AG08396 (cell line): ENCODE measurements around the gene FAM131A.
"Not testable (repeated sequence)": the region's sequence is repeated elsewhere in the genome, so short reads cannot be mapped to it uniquely, and the experiment has no call there.

ENCODE experiments used
- DNase-seq: peaks from one replicate; pipeline ENCODE4 v3.0.0; 2012; ENCODE audit warnings: low spot score, mixed read lengths

Gene FAM131A

DNA sequence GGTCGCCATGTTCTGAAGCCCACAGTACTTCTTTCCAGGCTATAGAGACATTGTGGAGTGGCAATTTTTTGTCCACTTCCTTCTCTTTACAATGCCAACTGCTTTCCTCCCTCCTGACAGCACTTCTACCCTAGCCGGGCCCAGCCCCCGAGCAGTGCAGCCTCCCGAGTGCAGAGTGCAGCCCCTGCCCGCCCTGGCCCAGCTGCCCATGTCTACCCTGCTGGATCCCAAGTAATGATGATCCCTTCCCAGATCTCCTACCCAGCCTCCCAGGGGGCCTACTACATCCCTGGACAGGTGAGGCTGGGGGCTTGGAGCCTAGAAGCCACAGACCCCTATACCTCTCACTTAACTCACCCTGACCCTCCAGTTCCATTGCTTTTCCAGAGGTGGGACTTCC, 20.2 kb upstream of the FAM131A start:
- DNase-seq = no peak

DNA sequence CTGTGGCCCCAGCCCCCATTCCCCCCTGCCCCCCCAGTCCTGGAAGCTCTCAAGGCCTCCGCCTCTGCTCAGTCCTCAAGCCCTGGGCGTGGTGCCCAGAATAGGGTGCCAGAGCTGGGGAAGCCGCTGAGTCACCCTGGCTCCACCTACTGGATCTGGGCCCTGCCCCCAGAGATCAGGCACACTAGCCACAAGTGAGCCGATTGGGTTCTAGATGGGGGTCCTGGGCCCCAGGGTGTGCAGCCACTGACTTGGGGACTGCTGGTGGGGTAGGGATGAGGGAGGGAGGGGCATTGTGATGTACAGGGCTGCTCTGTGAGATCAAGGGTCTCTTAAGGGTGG, 17.3 kb upstream of the FAM131A start:
- DNase-seq = peak; percentile 97

DNA sequence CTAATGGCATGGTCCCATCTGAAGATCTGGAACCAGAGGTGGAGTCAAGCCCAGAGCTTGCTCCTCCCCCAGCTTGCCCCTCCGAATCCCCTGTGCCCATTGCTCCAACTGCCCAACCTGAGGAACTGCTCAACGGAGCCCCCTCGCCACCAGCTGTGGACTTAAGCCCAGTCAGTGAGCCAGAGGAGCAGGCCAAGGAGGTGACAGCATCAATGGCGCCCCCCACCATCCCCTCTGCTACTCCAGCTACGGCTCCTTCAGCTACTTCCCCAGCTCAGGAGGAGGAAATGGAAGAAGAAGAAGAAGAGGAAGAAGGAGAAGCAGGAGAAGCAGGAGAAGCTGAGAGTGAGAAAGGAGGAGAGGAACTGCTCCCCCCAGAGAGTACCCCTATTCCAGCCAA, 15.7 kb upstream of the FAM131A start:
- DNase-seq = no peak

DNA sequence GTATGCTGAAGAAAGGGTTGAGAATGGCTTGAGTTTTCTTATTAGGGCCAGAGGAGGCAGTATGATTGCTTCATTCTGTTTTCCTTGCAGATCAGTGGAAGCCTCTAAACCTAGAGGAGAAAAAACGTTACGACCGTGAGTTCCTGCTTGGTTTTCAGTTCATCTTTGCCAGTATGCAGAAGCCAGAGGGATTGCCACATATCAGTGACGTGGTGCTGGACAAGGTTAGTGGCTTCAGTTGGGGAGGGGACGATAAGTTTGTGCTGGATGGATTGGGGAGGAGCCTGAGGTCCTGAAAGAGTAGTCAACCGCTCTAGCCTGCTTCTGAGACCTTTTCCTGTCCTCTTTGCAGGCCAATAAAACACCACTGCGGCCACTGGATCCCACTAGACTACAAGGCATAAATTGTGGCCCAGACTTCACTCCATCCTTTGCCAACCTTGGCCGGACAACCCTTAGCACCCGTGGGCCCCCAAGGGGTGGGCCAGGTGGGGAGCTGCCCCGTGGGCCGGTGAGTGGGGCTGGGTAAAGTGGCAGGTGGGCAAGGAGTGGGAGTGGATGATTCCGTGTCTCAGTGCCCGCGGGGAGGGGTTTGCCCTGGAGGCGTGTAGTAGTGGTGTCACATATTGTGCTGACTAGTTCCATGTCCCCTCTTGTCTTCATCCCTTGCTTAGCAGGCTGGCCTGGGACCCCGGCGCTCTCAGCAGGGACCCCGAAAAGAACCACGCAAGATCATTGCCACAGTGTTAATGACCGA, 14.5 kb upstream of the FAM131A start:
- no peak for DNase-seq

DNA sequence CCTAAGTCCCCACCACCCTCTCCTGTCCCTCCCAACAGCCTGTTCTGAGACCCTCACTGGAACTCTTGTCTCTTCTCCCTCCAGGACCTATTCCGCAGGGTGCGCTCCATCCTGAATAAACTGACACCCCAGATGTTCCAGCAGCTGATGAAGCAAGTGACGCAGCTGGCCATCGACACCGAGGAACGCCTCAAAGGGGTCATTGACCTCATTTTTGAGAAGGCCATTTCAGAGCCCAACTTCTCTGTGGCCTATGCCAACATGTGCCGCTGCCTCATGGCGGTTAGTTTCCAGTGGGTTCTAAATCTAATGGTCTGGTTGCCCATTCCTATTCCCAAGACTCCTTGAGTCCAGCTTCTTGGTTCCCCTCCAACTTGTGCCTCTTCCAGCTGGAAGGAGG, 13.7 kb upstream of the FAM131A start:
- DNase-seq = no peak

DNA sequence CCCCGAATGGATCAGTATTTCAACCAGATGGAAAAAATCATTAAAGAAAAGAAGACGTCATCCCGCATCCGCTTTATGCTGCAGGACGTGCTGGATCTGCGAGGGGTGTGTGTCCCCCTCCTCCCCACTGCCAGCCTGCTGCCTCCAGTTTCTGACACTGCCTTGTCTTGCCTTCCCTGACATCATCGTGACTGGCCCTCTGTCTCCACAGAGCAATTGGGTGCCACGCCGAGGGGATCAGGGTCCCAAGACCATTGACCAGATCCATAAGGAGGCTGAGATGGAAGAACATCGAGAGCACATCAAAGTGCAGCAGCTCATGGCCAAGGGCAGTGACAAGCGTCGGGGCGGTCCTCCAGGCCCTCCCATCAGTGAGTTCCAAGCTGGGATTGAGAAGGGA, 12.1 kb upstream of the FAM131A start:
- no peak for DNase-seq

DNA sequence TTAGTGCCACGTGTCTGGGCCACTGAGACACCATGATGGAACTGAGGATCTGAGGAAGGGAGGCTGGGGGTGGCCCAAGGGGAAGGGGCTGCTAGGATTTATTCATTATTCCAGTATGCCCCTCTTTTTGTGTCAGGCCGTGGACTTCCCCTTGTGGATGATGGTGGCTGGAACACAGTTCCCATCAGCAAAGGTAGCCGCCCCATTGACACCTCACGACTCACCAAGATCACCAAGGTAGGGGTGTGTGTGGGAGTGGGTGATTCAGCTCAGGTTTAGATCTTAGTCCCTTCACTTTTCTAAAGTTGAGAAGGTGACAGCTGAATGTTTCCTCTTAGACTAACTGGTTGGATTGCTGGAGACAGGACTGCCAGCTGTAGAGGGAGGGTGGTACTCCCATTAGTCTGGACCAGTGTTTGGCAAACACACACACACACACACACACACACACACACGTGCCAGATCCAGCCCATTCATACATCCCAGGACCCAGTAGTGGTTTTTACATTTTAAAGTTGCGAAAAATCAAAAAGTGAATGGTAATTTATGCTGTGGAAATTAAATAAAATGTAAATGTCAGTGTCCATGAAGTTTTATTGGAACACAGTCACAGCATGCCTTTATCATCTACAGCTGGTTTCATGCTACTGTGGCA, 11.6 kb upstream of the FAM131A start:
- DNase-seq = no peak

DNA sequence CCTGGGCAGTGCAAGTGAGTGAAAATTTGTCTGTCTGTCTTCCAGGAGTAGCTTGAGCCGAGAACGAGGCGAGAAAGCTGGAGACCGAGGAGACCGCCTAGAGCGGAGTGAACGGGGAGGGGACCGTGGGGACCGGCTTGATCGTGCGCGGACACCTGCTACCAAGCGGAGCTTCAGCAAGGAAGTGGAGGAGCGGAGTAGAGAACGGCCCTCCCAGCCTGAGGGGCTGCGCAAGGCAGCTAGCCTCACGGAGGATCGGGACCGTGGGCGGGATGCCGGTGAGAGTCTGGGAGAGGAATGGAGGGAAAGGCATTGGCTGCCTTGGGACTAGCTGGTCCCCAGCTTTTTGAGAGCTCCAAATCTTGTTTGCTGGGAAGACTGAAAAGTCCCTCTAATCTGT, 10.2 kb upstream of the FAM131A start:
- DNase-seq = no peak

DNA sequence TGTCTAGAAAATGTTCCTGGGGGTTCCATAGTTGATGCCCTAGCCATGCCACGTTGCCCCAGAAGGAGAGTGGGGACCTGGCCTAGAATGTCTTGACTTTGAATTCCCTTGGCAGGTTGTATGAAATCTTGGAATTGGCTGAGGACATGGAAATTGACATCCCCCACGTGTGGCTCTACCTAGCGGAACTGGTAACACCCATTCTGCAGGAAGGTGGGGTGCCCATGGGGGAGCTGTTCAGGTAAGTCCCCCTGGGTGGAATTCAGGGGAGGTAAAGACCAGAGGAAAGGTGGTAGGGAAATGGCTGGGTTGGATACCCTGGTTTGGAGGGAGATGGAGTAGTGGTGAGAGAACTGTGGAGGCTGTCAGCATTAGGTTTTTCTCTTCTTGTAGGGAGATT, 8.9 kb upstream of the FAM131A start:
- DNase-seq = no peak

DNA sequence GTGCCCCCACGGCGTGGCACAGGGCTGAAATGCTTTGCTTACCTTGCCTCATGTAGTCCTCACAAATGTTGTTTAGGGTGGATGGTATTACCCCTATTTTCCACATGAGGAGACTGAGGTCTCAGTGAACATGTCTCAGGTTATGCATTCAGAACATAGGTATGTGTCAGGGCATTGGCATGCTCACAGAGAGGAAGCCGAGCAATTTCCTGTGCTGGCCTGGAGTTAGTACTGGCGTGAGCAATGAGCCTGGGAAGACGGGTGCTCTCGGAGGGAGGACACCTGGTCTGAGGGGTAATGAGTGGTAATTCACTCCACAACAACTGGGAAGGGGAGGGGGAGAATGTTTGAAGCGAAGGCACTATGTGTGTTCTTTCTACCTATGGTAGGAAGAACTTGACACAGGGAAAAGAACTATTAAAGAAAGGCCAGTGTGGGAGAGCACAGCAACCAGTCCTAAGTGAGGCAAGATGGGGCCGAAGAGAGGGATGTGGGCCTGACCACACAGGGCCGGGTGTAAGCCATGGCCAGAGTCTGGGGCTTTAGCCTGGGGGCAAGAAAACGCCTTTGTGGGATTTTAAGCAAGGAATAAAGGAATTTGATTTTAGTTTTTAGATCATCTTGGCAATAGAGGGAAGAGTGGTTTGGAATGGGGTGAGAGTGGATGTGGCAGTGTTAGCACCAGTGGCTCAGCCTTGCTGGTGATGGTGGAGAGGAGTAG, 4.9 kb upstream of the FAM131A start:
- peak; percentile 74 for DNase-seq

DNA sequence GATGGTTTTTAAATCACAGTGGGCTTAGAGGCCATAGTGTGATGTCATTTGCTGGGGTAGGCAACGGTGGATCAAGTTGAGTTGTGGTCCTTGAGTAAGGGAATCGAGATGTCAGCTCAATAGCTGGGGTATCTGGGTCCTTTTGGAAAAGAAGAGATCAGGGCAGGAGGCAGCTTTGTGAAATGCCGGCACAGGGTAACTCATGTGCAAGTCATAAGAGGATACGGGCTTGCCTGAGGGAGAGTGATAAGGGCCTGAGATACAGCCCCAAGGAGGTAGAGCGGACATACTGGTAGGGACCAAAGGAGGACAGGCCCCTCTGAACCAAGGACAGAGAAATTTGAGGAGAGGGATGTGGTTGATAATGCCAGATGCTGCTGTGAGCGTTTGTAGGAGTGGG, 4.2 kb upstream of the FAM131A start:
- no peak for DNase-seq

DNA sequence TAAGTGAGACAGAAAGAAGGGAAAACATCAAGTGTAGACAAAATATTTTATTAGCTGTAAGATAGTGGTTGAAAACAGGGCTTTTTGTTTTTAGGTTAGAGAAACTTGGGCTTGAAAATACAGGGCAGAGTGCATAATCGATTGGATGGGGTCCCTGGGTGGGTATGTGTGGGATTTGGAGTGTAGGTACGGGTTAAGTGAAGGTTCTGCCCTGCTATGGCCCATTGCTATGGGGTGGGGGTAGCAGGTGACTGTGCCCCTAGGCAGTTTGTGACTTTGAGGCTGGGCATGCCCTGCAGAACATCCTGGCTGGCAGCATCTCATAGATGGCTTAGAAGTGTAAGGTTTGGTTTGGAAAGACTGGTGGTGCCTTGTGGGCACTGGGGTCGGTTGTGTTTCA, 3.7 kb upstream of the FAM131A start:
- DNase-seq = no peak

DNA sequence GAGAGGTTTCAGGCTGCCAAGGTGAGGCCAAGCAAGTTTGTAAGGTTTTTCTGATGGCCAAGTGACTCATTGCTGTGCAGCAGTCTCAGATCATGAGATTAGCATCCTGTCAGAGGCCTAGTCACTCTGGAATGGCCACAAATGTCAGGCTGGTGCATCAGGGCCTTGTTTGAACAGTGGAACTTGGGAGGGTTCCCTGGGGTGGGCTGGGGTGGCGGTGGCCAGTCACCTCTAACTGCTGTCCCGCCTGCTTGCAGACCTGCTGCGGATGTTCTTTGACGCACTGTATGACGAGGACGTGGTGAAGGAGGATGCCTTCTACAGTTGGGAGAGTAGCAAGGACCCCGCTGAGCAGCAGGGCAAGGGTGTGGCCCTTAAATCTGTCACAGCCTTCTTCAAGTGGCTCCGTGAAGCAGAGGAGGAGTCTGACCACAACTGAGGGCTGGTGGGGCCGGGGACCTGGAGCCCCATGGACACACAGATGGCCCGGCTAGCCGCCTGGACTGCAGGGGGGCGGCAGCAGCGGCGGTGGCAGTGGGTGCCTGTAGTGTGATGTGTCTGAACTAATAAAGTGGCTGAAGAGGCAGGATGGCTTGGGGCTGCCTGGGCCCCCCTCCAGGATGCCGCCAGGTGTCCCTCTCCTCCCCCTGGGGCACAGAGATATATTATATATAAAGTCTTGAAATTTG, 2.8 kb upstream of the FAM131A start:
- DNase-seq = peak; percentile 68

DNA sequence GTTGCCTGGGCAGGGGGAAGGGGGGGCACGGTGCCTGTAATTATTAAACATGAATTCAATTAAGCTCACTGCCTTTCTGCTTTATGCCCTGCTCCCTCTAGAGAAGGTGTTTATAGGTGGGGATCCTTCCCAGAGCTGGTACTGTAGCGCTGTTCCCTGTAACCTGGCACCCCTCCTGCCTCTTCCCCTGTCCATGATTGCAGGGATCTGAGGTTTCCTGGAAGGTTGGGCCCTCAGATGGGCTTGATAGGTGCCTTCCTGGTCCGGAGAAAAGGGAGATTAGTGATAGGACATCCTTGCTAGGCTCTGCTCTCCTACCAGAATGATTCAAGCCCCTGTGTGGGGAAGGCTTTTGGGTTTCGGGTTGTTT, 2.1 kb upstream of the FAM131A start:
- no peak for DNase-seq

DNA sequence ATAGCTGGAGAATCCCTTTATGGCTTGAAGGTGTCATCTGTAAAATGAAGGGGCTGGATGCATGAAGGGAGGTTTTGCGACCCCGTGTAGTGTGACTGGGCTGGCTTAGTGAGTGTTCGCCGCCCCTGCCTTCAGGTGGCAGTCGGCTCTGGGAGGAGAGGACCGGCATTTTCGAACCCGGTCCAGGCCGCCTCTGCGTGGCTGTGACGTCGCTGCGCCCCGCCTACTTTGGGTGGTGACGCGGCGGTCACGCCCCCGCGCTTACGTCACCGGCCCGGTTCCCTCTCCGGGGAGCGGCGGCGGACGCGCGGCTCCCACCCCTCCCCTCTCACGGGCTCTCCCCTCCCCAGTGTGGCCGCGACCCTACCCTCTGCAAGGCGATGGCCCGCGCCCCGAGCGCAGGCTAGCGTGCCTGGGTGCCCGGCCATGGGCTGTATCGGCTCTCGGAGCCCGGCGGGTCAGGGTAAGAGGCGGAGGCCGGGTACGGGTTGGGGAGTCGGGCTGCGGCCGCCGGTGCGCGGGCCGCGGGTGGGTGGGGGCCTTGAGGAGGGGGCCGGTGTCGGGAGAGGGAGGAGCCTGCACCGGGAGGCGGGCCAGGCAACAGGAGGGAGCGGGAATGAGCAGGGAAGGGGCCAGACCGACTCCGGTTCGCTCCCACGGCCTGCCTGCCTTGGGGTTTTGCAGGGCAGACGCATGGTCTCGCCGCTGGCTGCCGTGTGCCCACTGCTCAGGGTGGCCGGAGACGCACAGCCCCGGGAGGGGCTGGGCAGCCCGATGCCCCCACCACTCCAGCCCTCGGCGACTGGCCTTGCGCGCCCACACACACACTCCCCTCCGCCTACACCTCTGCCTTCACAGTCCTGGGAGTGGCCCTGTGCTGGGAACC, 1.5 kb upstream of the FAM131A start:
- DNase-seq = peak; percentile 88

DNA sequence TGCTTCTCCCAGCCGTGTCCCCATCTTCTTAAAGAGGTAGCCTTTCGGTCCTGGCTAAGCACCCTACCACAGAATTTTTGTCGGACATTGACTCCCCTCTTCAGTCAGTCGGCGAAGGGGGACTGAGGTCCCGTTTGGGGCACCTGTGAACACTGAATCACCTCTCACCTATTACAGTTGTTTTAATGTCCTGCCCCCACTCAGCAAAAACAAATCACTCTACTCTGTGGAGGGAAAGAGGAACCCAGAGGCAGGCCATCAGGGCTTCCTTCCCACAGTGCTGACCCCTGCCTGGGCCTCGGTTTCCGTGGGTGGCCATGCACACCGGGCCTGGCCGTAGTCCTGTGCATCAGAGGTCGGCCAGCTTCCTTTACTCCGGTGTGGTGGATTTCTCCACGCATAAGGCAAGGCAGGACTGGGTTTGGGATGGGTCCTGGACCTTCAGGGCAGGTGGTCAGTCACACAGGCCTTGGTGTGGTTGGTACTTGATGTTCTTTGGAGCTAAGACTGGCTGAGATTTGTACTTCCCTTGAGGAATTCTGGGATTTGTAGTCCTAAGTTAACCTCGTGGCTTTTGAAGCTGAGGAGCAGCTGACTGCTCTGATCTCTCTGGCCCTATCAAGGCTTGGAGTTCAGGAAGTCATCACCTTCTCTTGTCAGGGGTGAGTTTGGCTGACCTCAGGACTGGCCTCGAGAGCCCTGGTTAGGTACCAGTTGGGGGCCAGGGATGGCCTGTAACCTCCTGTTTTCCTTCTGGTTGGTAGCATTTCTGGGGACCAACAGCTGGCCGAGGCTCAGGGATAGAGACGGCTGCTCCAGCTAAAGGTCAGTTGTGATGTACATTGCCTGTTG, 627 bp upstream of the FAM131A start:
- peak; percentile 79 for DNase-seq

DNA sequence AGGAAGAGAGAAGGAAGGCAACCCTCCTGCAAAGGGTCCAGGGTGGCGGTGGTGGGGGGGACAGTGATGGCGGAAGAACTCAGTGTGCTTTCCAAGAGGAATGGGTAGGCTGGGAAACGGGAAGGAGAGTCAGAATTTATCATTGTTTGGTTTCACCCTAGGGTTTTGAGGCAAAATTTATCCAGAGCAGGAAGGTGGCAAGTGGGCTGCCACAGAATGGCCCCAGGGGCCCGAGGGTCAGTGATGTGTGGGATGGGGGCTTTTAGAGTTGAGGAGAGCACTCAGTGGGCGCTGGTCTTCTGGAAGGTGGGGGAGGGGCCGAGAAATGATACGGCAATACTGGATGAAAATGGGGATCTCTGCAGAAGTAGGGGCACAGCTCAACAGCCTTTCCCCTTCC, 581 bp downstream of the FAM131A start:
- DNase-seq = no peak

DNA sequence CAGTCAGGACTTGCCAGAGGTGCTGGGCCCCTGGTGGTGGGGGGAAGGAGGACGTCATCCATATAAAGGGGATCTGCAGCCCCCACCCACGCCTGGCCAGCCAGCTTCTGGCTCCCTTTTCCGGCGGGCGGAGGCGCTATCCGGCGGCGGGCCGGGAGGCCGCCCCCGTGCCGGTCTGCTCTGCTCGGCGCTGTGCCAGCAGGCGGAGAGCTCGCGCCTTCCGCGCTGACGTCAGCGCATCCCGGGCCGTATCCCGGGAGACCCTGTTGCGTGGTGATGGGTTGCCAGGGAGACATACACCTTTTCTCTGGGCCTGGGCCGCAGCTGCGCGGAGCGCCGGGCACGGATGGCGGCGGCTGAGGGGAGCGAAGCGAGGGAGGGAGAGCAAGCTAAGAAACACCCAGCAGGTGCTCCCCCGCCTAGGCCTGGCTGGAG, 1.1 kb downstream of the FAM131A start:
- DNase-seq = peak; percentile 90

DNA sequence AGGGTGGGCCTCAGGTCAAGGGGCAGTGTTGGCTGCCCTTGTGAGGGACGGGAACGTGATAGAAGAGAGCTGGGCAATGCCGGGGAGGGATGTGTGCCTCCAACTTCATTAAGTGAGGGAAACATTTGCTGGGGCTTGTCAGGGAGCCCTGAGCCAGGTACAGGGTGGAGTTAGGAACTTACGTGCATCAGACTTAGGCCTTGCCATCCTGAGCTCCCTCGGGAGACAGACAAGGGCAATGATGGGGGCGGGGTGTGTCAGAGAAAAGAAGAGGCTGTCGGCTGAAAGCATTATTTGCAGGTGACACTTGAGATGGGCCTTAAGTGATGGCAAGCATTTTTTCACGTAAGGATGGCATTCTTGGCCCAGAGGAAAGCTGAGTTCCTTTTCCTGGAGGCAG, 1.6 kb downstream of the FAM131A start:
- no peak for DNase-seq

DNA sequence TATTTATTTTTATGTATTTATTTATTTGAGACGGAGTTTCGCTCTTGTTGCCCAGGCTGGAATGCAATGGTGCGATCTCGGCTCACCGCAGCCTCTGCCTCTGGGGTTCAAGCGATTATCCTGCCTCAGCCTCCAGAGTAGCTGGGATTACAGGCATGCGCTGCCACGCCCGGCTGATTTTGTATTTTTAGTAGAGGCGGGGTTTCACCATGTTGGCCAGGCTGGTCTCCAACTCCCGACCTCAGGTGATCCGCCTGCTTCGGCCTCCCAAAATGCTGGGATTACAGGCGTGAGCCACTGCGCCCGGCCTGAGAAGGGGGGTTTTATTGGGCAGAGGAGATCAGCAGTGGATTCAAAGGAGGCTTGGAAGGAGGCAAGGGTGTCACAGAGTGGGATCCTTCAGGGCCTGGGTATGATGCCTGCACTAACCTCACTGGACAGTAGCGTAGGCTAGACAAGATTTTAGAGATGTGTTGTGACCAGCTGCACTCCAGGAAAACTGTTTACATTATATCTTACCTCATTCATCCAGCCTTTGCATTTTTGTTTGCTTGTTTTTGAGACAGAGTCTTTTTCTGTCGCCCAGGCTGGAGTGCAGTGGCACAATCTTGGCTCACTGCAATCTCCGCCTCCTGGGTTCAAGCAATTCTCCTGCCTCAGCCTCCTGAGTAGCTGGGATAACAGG, 2.2 kb downstream of the FAM131A start:
- not testable (repeated sequence) for DNase-seq
